Stimulated activated CD4-positive, alpha-beta T cell treated with anti-CD3 and anti-CD28 coated beads, Interleukin-1b, Interleukin-23, amount 100 ng/mL, for 48 hours (primary cell): ENCODE measurements around the gene CFB.
"Not testable (repeated sequence)": the region's sequence is repeated elsewhere in the genome, so short reads cannot be mapped to it uniquely, and the experiment has no call there.

Source experiments
- DNase-seq: peaks from one replicate; pipeline ENCODE4 v3.0.0-alpha.2; 2020

The CFB gene

GRCh38 chr6:31945507-31946369 is at the start of gene CFB:
CFB (plus strand) TSS chr6:31946095; CDS start chr6:31946222, 127 bp downstream.
- DNase-seq: no peak

DNA sequence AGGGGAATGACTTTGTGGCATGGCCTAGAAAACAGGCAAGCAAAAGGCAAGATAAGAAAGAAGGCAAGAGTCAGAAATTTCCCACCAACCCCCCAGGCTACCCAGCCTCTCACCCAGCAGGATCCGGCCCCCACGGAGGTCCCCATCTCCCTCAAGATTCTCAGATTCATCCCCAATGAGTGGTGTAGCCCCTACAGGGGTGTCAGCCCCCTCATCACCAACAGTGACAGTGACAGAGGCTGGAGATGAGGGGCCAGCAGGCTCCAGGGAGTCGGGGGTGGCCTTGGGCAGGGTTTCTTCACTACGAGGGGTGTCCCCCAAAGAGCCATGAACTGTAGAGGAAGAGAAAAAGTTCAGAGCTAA is 49.4 kb upstream of the CFB start:
- no peak for DNase-seq

GRCh38 chr6:31896856-31897611 is 48.9 kb upstream of the CFB start:
- DNase-seq: no peak

DNA sequence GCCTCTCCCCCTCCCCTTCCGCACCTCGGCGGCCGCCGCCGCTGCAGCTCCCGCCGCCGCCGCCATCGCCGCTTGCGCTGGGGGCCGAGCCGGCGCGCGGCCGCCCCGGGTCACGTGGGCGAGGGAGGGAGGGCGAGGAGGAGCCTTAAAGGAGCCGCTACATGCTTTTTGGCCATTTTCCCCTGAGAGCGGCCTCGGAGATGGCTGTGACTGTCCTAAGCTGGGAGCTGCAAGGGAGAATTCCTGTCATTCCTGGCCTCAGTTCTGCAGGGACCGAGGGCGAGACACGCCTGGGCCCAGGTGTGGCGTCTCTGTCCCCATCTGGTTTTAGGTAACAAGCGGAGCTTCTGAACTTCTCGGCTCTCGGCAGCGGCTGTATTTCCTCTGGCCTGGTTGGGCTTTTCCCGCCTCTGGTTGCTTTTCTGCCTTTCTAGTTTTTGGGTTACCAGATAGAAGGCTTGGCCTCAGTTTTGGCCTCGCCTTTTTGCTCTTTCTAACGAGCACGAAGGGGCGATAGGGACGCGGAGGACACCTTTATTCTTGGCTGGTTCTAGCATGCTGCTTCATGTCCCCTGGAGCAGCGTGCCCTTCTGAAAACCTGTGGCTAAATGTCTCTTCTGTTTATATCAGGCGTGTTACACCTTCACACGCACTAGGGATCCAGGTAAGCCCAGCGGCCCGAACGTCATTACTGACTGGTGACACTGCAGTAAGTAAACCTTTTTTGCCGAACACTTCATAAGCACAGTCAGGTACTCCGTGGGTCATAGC is 48.1 kb upstream of the CFB start, which contains the start of gene EHMT2:
TSS of gene EHMT2 (minus strand) at position 87 of the 771 bp plus-strand sequence. CDS start at position 66, 21 bp downstream.
- DNase-seq: peak; percentile 85

DNA sequence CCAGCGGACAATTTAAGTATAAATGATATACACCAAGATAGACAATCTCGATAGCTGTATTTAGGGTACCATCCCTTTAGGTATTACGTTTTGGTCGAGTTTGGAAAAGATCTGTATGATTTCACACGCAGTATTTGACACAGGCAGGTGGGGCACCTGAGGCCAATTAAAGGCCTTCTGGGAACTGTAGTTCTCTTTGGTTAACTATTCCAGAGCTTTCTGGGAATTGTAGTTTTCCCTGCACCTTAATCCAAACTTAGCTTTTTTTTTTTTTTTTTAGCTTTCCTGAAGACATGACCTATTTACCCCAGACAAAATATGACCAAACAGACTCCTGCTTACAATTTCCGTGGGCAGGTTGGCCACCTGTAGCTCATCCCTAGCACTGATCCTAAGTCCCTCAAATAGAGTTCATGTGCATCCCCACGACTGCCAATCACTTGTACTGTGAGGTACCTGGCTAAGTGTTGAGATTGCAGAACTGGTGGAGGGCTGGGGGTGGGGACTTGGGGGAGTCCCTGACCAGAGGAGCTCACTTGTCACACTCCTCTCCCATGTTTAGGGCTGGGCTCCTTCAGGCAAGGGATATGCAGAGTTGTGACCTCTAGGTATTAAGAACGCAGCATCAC is 47.4 kb upstream of the CFB start:
- DNase-seq: no peak

DNA sequence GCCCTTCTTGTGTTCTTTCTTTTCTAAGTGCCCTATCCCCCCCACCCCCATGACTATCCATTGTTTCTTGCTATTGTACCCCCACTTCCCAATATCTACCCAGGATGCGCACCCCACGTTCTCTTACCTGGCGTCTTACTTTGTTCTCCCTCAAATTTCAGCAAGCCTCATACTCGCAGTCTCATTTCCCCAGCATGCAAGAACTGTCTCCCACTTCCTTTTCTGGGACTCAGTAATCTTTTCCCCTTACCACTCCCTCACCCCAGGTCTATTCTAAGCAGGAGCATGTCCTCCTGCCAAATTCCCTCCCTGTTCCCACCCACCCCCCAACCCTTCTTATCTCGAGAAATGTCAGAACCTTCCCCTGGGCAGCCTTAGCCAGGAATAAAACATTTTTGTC is 46.7 kb upstream of the CFB start:
- DNase-seq: no peak

DNA sequence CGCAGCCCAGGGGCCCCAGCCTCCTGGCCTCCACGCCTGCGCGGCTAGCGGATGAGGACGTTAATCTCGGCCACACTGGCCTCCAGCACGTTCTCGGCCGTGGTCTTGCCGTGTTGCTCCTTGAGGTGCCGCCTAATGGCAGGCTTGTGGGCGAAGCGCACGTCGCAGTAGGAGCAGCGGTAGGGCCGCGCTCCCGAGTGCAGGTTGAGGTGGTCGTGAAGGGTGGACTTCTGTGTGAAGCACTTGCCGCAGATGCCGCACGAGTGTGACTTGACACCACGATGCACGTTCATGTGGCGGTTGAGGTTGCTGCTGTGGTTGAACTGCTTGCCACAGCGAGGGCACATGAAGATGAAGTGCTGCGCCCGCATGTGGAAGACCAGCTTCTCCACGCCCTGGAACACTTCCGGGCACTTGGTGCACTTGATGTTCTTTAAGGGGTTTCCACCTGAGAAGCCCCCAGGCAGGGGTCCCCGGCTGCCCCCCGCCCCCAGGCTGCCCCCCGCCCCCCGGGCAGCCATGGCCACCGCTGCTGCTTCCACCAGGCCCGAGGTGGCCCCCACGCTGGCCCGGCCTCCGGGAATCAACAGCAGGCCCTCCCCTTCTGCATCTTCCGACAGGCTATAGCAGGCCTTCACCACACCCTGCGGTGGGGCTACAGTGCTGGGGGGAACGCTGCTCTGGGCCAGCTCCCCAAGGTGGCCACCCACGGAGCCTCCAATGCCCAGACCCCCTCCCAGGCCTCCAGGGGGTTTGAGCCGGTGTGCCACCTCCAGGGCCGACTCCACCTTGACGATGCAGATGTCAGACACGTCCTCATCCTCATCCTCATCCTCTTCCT is 45.8 kb upstream of the CFB start:
- no peak for DNase-seq

DNA sequence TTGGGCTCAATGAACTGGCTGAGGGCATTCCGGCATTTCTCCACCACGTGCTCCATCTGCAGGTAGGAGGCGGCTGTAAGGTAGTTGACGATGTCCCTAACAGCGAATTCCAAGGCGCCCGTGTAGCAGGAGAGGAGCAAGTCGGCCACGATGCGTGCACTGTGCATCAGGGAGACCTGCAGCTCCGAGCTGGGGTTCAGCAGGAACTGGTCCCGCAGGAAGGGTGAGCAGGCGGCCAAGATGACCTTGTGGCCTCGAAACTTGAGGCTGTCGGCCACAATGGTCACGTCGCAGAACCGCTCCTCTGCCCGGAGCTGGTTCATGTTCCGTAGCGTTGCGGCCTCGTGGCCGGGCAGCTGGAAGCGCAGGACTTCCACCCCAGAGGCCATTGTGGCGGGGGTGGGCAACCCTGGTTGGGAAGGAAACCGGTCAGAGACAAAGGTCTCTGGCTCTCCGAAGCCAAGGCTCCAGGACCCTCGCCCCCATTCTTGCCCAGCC is 44.9 kb upstream of the CFB start:
- DNase-seq: no peak

DNA sequence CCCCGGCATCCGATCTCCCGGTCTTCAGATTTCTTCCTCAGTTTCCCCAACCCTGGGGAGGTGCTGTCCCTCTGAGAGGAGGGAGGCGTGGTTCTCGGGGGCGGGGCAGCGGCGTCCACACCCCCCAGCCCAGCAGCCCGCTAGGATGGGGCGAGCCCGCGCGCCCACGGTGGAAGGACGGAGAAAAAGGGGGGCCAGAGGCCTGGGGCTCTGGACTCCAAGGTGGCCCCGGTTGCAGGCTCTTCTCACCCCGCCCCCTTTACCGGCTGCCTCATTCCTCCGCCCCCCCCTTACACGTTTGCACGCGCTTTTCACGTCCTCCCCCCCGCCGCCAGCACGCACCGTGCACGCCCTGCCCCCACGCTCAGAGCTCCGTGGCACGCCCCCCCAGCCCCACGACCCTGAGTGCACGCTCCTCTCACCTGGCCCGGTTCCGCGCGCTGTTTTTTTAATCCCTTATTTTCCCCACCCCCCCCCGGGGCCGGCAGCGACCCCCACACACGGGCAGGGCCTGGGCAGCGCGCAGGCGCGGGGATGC is 44.4 kb upstream of the CFB start:
- DNase-seq: peak; percentile 65

- peak; percentile 86 for DNase-seq
Observed at GRCh38 chr6:31901953-31902643, 43.8 kb upstream of the CFB start, which contains the start of gene ZBTB12. ZBTB12 (minus strand) TSS chr6:31902086; CDS start chr6:31901305, 781 bp downstream.

DNA sequence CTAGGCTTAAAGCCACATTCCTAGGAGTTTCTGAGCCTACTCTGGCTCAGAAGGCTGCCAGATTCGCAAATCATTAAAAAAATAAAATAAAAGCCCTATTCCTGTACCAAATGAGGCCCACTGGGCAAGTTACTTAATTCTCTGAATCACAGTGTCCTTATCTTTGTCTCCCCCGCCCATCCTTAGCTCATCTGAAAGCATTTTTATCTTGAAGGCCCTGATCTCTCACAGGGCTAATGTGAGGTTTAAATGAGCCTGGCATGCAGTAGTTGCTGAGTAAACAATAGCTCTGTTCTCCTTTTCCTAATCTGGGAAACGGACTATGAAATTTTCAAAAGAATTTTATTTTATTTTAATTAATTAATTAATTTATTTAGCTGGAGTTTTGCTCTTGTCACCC is 41.9 kb upstream of the CFB start:
- no peak for DNase-seq

GRCh38 chr6:31905041-31905440 is 40.9 kb upstream of the CFB start:
- DNase-seq: no peak

DNA sequence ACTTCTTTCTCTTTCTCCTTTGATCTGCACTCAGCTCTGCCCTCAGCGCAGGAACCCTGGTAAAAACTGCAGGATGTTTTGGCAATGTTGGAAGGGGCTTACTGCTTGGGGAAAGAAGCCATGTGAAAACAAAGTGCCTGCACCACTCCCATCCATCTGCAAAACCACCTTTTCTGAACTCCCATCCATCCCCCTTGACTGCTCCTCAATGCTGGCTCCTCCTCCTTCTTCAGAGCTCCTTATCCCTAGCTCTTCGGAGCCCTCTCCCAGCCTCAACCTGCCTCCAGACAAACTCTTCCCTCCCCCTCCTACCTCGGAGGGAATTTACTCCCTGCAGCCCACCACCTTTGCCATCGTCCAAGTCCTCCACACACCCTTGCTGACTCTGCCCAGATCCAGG is 39.8 kb upstream of the CFB start:
- no peak for DNase-seq

DNA sequence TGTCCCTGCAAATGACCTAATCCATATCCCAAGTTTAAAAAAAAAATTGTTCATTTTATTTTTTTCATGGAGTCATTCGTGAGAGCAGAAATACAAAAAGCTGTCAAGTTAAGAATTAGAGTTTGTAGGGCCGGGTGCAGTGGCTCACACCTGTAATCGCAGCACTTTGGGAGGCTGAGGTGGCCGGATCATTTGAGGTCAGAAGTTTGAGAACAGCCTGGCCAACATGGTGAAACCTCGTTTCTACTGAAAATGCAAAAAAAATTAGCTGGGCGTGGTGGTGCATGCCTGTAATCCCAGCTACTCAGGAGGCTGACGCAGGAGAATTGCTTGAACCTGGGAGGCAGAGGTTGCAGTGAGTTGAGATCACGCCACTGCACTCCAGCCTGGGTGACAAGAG is 39.2 kb upstream of the CFB start:
- DNase-seq: not testable (repeated sequence)

GRCh38 chr6:31907158-31907813 is 38.6 kb upstream of the CFB start:
- no peak for DNase-seq

- DNase-seq: not testable (repeated sequence)
Observed at GRCh38 chr6:31908255-31908654, 37.6 kb upstream of the CFB start.

- no peak for DNase-seq
Observed at GRCh38 chr6:31908791-31909190, 37.1 kb upstream of the CFB start.

DNA sequence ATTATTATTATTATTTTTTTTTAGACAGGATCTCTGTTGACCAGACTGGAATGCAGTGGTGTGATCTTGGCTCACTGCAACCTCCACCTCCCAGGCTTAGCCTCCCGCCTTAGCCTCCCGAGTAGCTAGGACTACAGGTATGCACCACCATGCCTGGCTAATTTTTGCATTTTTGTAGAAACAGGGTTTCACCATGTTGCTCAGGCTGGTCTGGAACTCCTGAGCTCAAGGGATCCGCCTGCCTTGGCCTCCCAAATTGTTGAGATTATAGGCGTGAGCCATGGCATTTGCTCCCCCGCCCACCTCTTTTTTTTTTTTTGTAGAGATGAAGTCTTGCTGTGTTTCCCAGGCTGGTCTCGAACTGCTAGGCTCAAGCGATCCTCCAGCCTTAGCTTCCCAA is 36.6 kb upstream of the CFB start:
- DNase-seq: not testable (repeated sequence)

GRCh38 chr6:31911826-31912585 is 33.9 kb upstream of the CFB start:
- no peak for DNase-seq
